Breast epithelium (tissue), 3 donors: Measurements from ENCODE around the gene FRA10AC1.

Experiments used
- CTCF ChIP-seq, 3 donors: fragments of 450-650 bp; IDR thresholded peaks; one replicate each; pipeline ENCODE4 v1.5.1; 2016 to 2017; ENCODE audit warnings: antibody characterized with exemption in 3 of 3, mild to moderate bottlenecking in 3 of 3, moderate library complexity in 3 of 3
- POLR2AphosphoS5 ChIP-seq, 3 donors: sonication (generic); formaldehyde crosslinking; IDR thresholded peaks; one replicate each; pipeline ENCODE4 v1.6.1; 2017; ENCODE audit warnings: antibody characterized with exemption in 3 of 3

- TF ChIP-seq CTCF (IDR thresholded peaks at IDR 0.05), result no peak
- TF ChIP-seq POLR2AphosphoS5 (IDR thresholded peaks at IDR 0.05), result no peak
These were observed 46.9 kb upstream of the FRA10AC1 start for GRCh38 chr10:93749218-93749799.
